Activated T-helper 1 cell treated with anti-CD3 and anti-CD28 coated beads, Interleukin-12 subunit alpha, Interleukin-12 subunit beta, Interleukin-2, Interleukin-4 antibody, amounts not matched to agents 30 ng/mL and 10 ng/mL and 1 ng/mL, durations not matched to agents 14 hours and 24 hours and 36 hours (primary cell): ENCODE measurements around the gene FOXN3. TPM values are rescaled to one million over a fixed set of nuclear protein-coding genes. Genes with fewer than 3 reads are reported as not detected.

ENCODE experiments used
- DNase-seq: peaks from one replicate; pipeline ENCODE4 v3.0.0; 2021; ENCODE audit warnings: low spot score
- H3K27ac Mint-ChIP-seq: one replicate; pipeline ENCODE4 v1.8.0; 2021; ENCODE audit warnings: mild to moderate bottlenecking, mixed read lengths
- H3K27me3 Mint-ChIP-seq: one replicate; pipeline ENCODE4 v1.8.0; 2022; ENCODE audit warnings: mild to moderate bottlenecking, moderate library complexity, mixed read lengths; ENCODE audit not compliant: insufficient read depth
- H3K36me3 Mint-ChIP-seq: one replicate; pipeline ENCODE4 v1.8.0; 2021; ENCODE audit warnings: low read depth, mixed read lengths
- H3K4me1 Mint-ChIP-seq: one replicate; pipeline ENCODE4 v1.8.0; 2021; ENCODE audit warnings: low read depth, mixed read lengths
- H3K4me3 Mint-ChIP-seq: one replicate; pipeline ENCODE4 v1.8.0; 2021; ENCODE audit warnings: mild to moderate bottlenecking, moderate library complexity, mixed read lengths
- H3K9me3 Mint-ChIP-seq: one replicate; pipeline ENCODE4 v1.8.0; 2021; ENCODE audit warnings: mixed read lengths
- intact Hi-C: fragments of 100-400 bp; cut with micrococcal nuclease; formaldehyde crosslinking; loops from one replicate; pipeline ENCODE4 v1.15.1; 2024
- total RNA-seq: library from RNA; stranded (reverse); gene quantifications from 2 replicates; pipeline ENCODE4 v1.2.3, GENCODE V29; 2022

Gene FOXN3
- total RNA-seq, 1 donor from 2014 or later: 86.9 TPM

GRCh38 chr14:89107626-89108025 is 309.4 kb downstream of the FOXN3 start:
- H3K9me3 Mint-ChIP-seq: no peaks in the 10 kb centered on the region
- DNase-seq: no peak
- H3K27ac Mint-ChIP-seq: no peak overlapping the region
- intact Hi-C loops: no loop called here
- no peak overlapping the region for H3K4me3 Mint-ChIP-seq
- H3K36me3 Mint-ChIP-seq: no peaks in the 10 kb centered on the region
- no peaks in the 10 kb centered on the region for H3K4me1 Mint-ChIP-seq
- peaks cover 7% of the 10 kb centered on the region for H3K27me3 Mint-ChIP-seq
